SK-N-SH (cell line): ENCODE data around the gene FKBP4.

Experiments
- EP300 ChIP-seq, 2 experiments: IDR thresholded peaks; 2 replicates each; pipeline versions ENCODE4 v1.4.0 to v1.6.1; 2012; ENCODE audit warnings: borderline replicate concordance in 1 of 2, low read depth in 1 of 2, low read length in 1 of 2
- EZH2phosphoT487 ChIP-seq: fragments of 200-600 bp; sonication (generic); IDR thresholded peaks from 2 replicates; pipeline ENCODE4 v1.6.1; 2017; ENCODE audit warnings: low read depth, mixed run types, mild to moderate bottlenecking, antibody characterized with exemption, moderate library complexity, borderline replicate concordance
- JUND ChIP-seq: IDR thresholded peaks from 2 replicates; pipeline ENCODE4 v1.4.0; 2012
- POLR2AphosphoS5 ChIP-seq: IDR thresholded peaks from 2 replicates; pipeline ENCODE4 v1.6.1; 2012; ENCODE audit warnings: low read depth, low read length
- RAD21 ChIP-seq: IDR thresholded peaks from 2 replicates; pipeline ENCODE4 v1.6.1; 2012; ENCODE audit warnings: mild to moderate bottlenecking, low read length
- SIN3A ChIP-seq: IDR thresholded peaks from 2 replicates; pipeline ENCODE4 v1.6.1; 2012; ENCODE audit warnings: low read depth, mild to moderate bottlenecking, low read length, moderate library complexity, borderline replicate concordance
- TAF1 ChIP-seq: IDR thresholded peaks from 2 replicates; pipeline ENCODE4 v1.6.1; 2012; ENCODE audit warnings: low read depth, mild to moderate bottlenecking, low read length, moderate library complexity, borderline replicate concordance
- TF ChIP-seq, protein P1 (sequence below): fragments of 200-600 bp; sonication (generic); IDR thresholded peaks from 2 replicates; pipeline ENCODE4 v1.6.1; 2017; ENCODE audit warnings: antibody characterized with exemption, mild to moderate bottlenecking, moderate library complexity

DNA sequence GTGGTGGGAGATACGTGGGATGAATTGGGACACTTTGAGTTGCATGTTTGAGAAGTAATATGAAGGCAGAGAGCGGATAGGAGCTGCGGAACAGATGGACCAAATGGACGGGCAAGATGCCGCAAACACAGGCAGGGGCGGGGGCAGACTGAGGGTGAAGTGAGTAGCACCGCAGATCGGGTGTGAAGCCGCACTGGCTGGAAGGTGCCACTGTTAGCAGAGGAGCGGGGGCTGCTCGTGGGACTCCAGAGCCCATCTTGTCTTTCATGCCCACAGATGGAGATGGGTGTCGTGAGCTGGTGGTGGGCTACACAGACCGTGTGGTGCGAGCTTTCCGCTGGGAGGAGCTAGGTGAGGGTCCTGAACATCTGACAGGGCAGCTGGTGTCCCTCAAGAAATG is 25.0 kb downstream of the FKBP4 start:
- TF ChIP-seq, protein P1, sequence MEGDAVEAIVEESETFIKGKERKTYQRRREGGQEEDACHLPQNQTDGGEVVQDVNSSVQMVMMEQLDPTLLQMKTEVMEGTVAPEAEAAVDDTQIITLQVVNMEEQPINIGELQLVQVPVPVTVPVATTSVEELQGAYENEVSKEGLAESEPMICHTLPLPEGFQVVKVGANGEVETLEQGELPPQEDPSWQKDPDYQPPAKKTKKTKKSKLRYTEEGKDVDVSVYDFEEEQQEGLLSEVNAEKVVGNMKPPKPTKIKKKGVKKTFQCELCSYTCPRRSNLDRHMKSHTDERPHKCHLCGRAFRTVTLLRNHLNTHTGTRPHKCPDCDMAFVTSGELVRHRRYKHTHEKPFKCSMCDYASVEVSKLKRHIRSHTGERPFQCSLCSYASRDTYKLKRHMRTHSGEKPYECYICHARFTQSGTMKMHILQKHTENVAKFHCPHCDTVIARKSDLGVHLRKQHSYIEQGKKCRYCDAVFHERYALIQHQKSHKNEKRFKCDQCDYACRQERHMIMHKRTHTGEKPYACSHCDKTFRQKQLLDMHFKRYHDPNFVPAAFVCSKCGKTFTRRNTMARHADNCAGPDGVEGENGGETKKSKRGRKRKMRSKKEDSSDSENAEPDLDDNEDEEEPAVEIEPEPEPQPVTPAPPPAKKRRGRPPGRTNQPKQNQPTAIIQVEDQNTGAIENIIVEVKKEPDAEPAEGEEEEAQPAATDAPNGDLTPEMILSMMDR: no peak
- TF ChIP-seq SIN3A (no peak), JUND (no peak), POLR2AphosphoS5 (no peak), RAD21 (no peak), EP300 (IDR thresholded peaks at IDR 0.05; ENCODE audit: borderline replicate concordance in 1 of 2, low read depth in 1 of 2, low read length in 1 of 2) (no peak), TAF1 (no peak), EZH2phosphoT487 (no peak)
